ENCODE data around the gene C22orf15.

DNA sequence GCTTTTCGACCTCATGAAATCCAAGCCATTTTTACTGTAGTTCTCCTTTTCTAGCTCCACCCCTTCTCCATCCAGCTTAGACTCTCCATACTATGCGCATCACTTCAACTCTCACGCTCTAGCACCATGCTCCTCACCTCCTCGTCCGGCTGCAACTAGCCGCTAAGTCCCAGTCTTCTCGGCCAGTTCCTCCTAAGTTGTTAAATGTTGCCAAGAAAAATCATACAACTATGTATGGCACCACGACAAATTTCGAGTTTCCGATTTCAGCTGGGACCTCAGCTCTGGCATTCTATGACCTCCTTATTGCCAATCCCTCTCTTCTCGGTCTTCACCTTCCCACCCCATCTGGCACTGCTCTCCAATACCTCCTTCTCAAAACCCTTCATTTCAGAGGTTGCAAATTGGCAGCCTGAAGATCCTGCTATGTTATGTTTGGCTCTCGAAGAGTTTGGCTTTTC is 12.9 kb upstream of the C22orf15 start:
- TF ChIP-seq EZH2 (IDR thresholded peaks at IDR 0.05; ENCODE audit: borderline replicate concordance): no peak
- TF ChIP-seq, protein P1, sequence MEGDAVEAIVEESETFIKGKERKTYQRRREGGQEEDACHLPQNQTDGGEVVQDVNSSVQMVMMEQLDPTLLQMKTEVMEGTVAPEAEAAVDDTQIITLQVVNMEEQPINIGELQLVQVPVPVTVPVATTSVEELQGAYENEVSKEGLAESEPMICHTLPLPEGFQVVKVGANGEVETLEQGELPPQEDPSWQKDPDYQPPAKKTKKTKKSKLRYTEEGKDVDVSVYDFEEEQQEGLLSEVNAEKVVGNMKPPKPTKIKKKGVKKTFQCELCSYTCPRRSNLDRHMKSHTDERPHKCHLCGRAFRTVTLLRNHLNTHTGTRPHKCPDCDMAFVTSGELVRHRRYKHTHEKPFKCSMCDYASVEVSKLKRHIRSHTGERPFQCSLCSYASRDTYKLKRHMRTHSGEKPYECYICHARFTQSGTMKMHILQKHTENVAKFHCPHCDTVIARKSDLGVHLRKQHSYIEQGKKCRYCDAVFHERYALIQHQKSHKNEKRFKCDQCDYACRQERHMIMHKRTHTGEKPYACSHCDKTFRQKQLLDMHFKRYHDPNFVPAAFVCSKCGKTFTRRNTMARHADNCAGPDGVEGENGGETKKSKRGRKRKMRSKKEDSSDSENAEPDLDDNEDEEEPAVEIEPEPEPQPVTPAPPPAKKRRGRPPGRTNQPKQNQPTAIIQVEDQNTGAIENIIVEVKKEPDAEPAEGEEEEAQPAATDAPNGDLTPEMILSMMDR (IDR thresholded peaks at IDR 0.05; ENCODE audit: poor library complexity): no peak

All from hepatocyte (in vitro differentiated cells).